GM06990 (cell line): ENCODE measurements around the gene GFI1B.

Source experiments
- DNase-seq: peaks from one replicate; pipeline ENCODE4 v3.0.0-alpha.2; 2011; ENCODE audit not compliant: insufficient read length; ENCODE audit errors: extremely low read depth
- H3K27me3 ChIP-seq: replicated peaks from 2 replicates; pipeline ENCODE4 v1.6.0; 2011; ENCODE audit warnings: low read length; ENCODE audit not compliant: control insufficient read depth, insufficient read depth
- H3K36me3 ChIP-seq: 2 replicates; pipeline ENCODE4 v1.5.1; 2011; ENCODE audit warnings: low read length; ENCODE audit not compliant: control insufficient read depth, insufficient read depth
- H3K4me3 ChIP-seq: replicated peaks from 2 replicates; pipeline ENCODE4 v1.5.1; 2011; ENCODE audit warnings: low read depth, mild to moderate bottlenecking, control low read depth, low read length
- TF ChIP-seq, protein P1 (sequence below): IDR thresholded peaks from 2 replicates; pipeline ENCODE4 v1.5.1; 2011; ENCODE audit warnings: low read length, control low read depth, mild to moderate bottlenecking, inconsistent platforms; ENCODE audit not compliant: insufficient read depth, poor library complexity, severe bottlenecking

GFI1B gene

DNA sequence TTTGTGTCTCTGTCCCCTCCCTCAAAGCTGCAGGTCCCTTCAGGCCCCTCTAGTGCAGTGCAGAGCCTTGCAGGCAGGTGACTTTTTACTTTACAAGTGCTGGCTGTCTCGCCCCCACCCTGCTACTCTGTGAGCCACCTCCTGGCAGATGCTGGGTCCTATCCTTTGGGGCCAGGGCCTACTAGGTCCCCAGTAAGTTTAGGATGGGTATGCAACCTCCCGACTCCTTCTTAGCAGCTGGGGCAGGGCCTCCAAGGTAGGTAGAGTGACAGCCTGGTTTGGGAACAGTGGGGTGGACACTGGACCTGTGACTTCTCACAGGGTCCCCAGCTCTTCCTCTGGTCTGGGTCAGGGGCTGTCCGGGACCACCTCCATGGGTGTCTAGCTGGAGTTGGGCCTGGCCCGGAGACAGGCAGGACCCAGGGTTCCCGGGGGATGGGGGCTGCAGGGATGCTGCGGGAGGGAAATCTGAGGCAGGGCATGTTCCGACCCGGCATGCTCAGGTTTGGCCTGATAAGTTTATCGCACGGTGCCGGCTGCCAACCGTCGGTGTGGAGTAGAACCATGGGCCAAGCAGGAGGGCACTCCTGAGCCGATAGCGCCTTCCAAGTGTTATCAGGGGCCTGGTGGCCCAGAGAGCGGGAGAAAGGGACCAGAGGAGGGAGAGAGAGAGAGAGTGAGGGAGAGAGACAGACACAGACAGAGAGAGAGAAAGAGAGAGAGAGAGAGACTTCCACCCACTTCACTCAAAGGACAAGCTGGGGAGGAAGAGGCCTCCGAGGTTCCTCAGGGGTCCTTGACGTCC lies 20.5 kb downstream of the GFI1B start:
- Histone ChIP-seq H3K4me3 (no peak overlapping the region), H3K27me3 (no peaks in the 10 kb centered on the region; the same call in 1 of the 2 replicates), H3K36me3 (no peaks in the 10 kb centered on the region)
- no peak for DNase-seq
- TF ChIP-seq, protein P1, sequence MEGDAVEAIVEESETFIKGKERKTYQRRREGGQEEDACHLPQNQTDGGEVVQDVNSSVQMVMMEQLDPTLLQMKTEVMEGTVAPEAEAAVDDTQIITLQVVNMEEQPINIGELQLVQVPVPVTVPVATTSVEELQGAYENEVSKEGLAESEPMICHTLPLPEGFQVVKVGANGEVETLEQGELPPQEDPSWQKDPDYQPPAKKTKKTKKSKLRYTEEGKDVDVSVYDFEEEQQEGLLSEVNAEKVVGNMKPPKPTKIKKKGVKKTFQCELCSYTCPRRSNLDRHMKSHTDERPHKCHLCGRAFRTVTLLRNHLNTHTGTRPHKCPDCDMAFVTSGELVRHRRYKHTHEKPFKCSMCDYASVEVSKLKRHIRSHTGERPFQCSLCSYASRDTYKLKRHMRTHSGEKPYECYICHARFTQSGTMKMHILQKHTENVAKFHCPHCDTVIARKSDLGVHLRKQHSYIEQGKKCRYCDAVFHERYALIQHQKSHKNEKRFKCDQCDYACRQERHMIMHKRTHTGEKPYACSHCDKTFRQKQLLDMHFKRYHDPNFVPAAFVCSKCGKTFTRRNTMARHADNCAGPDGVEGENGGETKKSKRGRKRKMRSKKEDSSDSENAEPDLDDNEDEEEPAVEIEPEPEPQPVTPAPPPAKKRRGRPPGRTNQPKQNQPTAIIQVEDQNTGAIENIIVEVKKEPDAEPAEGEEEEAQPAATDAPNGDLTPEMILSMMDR: no peak

GRCh38 chr9:133002147-133003070 lies 23.9 kb downstream of the GFI1B start:
- H3K36me3 ChIP-seq: no peaks in the 10 kb centered on the region
- TF ChIP-seq, protein P1: no peak
- H3K27me3 ChIP-seq: no peaks in the 10 kb centered on the region; the same call in 1 of the 2 replicates
- no peak for DNase-seq
- H3K4me3 ChIP-seq: no peak overlapping the region

GRCh38 chr9:133003071-133003461 lies 24.6 kb downstream of the GFI1B start:
- Histone ChIP-seq H3K27me3 (no peaks in the 10 kb centered on the region; the same call in 1 of the 2 replicates), H3K36me3 (no peaks in the 10 kb centered on the region), H3K4me3 (no peak overlapping the region)
- DNase-seq: no peak
- TF ChIP-seq, protein P1: no peak

DNA sequence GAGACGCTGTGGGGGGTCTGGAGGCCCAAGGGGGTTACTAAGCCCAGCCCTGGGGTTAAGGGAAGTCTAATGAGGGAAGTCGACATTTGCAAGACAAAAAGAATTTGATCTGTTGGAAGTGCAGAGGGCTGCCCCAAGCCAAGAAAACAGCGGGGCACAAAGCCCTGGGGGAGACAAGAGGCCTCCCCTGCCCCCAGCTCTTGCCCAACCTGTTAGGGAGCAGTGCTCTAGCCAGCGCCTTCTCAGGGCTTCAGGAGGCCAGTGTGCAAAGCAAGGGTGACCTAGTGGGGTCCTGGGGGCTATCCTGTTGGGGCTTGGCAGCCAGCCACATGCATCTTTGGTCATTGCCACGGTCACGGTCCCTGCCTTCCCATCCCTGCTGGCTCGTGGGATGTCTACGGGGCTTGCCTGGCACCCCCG lies 25.2 kb downstream of the GFI1B start:
- H3K36me3 ChIP-seq: no peaks in the 10 kb centered on the region

More for the DNA sequence above, 25.2 kb downstream of the GFI1B start:
- no peak for DNase-seq
- TF ChIP-seq, protein P1: no peak
- no peak overlapping the region for H3K4me3 ChIP-seq
- H3K27me3 ChIP-seq: no peaks in the 10 kb centered on the region; the same call in 1 of the 2 replicates
